Upper lobe of left lung (tissue), 4 donors: Measurements from ENCODE around the gene TOMM22.

Source experiments
- CTCF ChIP-seq, 6 experiments: fragments of 450-650 bp in 4 of 6; fragments of 200-600 bp in 2 of 6; sonication (generic) in 2 of 6; IDR thresholded peaks; one replicate each; pipeline ENCODE4 v1.5.1; 2016 to 2019; ENCODE audit warnings: antibody characterized with exemption in 6 of 6
- EP300 ChIP-seq, 4 donors: sonication (generic); formaldehyde crosslinking; IDR thresholded peaks; one replicate each; pipeline ENCODE4 v1.5.1; 2017; ENCODE audit warnings: antibody characterized with exemption in 4 of 4, control low read depth in 2 of 4
- POLR2A ChIP-seq, 4 donors: fragments of 450-650 bp; IDR thresholded peaks; one replicate each; pipeline ENCODE4 v1.5.1; 2016 to 2017; ENCODE audit warnings: antibody characterized with exemption in 4 of 4, mild to moderate bottlenecking in 2 of 4

DNA sequence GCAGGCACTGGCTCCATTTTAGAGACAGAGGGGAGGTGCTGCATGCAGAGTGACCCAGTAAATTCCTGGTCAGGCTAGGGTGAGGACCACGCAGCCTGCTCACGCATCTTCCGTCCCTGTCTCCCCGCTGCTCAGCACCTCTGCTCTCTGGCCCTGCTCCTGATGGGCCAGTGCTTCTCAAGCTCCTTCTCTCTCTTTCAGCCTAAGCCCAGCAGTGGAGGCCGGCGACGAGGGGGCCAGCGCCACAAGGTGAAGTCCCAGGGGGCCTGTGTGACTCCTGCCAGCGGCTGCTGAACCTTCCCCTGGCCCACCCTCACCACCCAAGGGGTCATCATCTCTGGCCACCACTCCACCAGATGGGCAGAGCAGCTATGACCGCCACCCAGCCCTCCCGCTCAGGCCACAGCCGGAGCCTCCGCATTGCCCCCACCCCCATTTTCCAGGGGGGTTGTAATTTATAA lies 48.7 kb downstream of the TOMM22 start:
- TF ChIP-seq CTCF (IDR thresholded peaks at IDR 0.05) (no peak), EP300 (IDR thresholded peaks at IDR 0.05) (no peak), POLR2A (IDR thresholded peaks at IDR 0.05) (no peak)
